IMR-90 (cell line): Measurements from ENCODE around the gene MTFR1L. TPM values are rescaled to one million over a fixed set of nuclear protein-coding genes. Genes with fewer than 3 reads are reported as not detected.

ENCODE experiments used
- ATAC-seq: fragments of 200-7000 bp; cut with Tn5 transposase; 2 replicates; pipeline ENCODE4 v1.9.1; 2020; ENCODE audit warnings: low read depth, mild to moderate bottlenecking, moderate library complexity
- BruUV-seq: library from RNA; stranded (reverse); fragments of 400-500 nt; replicated peaks from 2 replicates; lab custom pipeline; 2021; lab: Mats Ljungman, UMichigan
- CTCF ChIA-PET: fragments of 300-600 bp; formaldehyde crosslinking; extraction: SDS; loops from one replicate; lab custom pipeline; 2021; ENCODE audit warnings: antibody characterized with exemption; lab: Yijun Ruan, JAX
- POLR2A ChIA-PET: fragments of 300-600 bp; sonication (Branson Sonifier 250); formaldehyde crosslinking; loops from one replicate; lab custom pipeline; 2022; ENCODE audit warnings: antibody characterized with exemption; ENCODE audit not compliant: unreplicated experiment; lab: Charles Lee
- DNase-seq: peaks from one replicate; pipeline ENCODE4 v3.0.0; 2013
- H2AFZ ChIP-seq: replicated peaks from 2 replicates; pipeline ENCODE3; 2013; ENCODE audit warnings: low read length, mild to moderate bottlenecking; ENCODE audit not compliant: poor library complexity
- H2AK5ac ChIP-seq: 2 replicates; pipeline ENCODE4 v1.6.1; 2013; ENCODE audit warnings: low read depth, low read length, inconsistent platforms
- H2AK9ac ChIP-seq: replicated peaks from 2 replicates; pipeline ENCODE3; 2013; ENCODE audit warnings: mild to moderate bottlenecking, low read depth, low read length, moderate library complexity; ENCODE audit not compliant: poor library complexity
- H2BK120ac ChIP-seq: 2 replicates; pipeline ENCODE4 v1.6.1; 2013; ENCODE audit warnings: low read depth, low read length, inconsistent platforms
- H2BK15ac ChIP-seq: 3 replicates; pipeline ENCODE4 v1.6.1; 2013; ENCODE audit warnings: low read depth, low read length, inconsistent platforms
- H2BK20ac ChIP-seq: 2 replicates; pipeline ENCODE4 v1.6.1; 2013; ENCODE audit warnings: low read depth, mild to moderate bottlenecking, inconsistent platforms, low read length, moderate library complexity
- H2BK5ac ChIP-seq: 2 replicates; pipeline ENCODE4 v1.6.1; 2013; ENCODE audit warnings: mild to moderate bottlenecking, low read depth, low read length, inconsistent platforms; ENCODE audit not compliant: poor library complexity, severe bottlenecking
- H3K14ac ChIP-seq: replicated peaks from 2 replicates; pipeline ENCODE4 v1.6.1; 2013; ENCODE audit warnings: low read depth, low read length, inconsistent platforms
- H3K18ac ChIP-seq: 2 replicates; pipeline ENCODE4 v1.6.1; 2013; ENCODE audit warnings: low read depth, low read length, control low read depth
- H3K23ac ChIP-seq: 2 replicates; pipeline ENCODE4 v1.6.1; 2013; ENCODE audit warnings: low read depth, low read length, inconsistent platforms
- H3K27ac ChIP-seq: 2 replicates; pipeline ENCODE4 v1.5.1; 2013; ENCODE audit warnings: mild to moderate bottlenecking, control low read depth, low read length; ENCODE audit not compliant: insufficient read depth
- H3K27me3 ChIP-seq: 2 replicates; pipeline ENCODE4 v1.6.1; 2013; ENCODE audit warnings: low read length; ENCODE audit not compliant: control insufficient read depth, insufficient read depth
- H3K36me3 ChIP-seq: 2 replicates; pipeline ENCODE4 v1.6.1; 2013; ENCODE audit warnings: low read length, mixed read lengths; ENCODE audit not compliant: control insufficient read depth, insufficient read depth
- H3K4ac ChIP-seq: 2 replicates; pipeline ENCODE4 v1.6.1; 2013; ENCODE audit warnings: low read depth, low read length, inconsistent platforms
- H3K4me1 ChIP-seq: 2 replicates; pipeline ENCODE4 v1.6.1; 2013; ENCODE audit warnings: low read length, mixed read lengths; ENCODE audit not compliant: control insufficient read depth, insufficient read depth
- H3K4me2 ChIP-seq: 2 replicates; pipeline ENCODE4 v1.6.1; 2013; ENCODE audit warnings: low read depth, mild to moderate bottlenecking, control low read depth, low read length, moderate library complexity
- H3K4me3 ChIP-seq: 2 replicates; pipeline ENCODE4 v1.5.1; 2013; ENCODE audit warnings: low read depth, mild to moderate bottlenecking, control low read depth, low read length, moderate library complexity; ENCODE audit not compliant: insufficient read depth
- H3K56ac ChIP-seq: 2 replicates; pipeline ENCODE4 v1.6.1; 2013; ENCODE audit warnings: low read length, inconsistent platforms; ENCODE audit not compliant: insufficient read depth; ENCODE audit errors: extremely low read depth
- H3K79me1 ChIP-seq, 2 experiments: 2 replicates each; pipeline ENCODE4 v1.6.1; 2013; ENCODE audit warnings: low read length in 2 of 2, inconsistent platforms in 1 of 2, low read depth in 1 of 2
- H3K9ac ChIP-seq: 2 replicates; pipeline ENCODE4 v1.6.1; 2013; ENCODE audit warnings: low read depth, low read length, control low read depth
- H3K9me1 ChIP-seq: 2 replicates; pipeline ENCODE4 v1.6.1; 2013; ENCODE audit warnings: low read length, inconsistent platforms; ENCODE audit not compliant: insufficient read depth
- H3K9me3 ChIP-seq: 2 replicates; pipeline ENCODE4 v1.6.1; 2013; ENCODE audit warnings: low read length; ENCODE audit not compliant: control insufficient read depth, insufficient read depth
- H4K20me1 ChIP-seq: 2 replicates; pipeline ENCODE4 v1.6.1; 2013; ENCODE audit warnings: low read length, inconsistent platforms; ENCODE audit not compliant: insufficient read depth
- H4K5ac ChIP-seq: 2 replicates; pipeline ENCODE4 v1.6.1; 2013; ENCODE audit warnings: mild to moderate bottlenecking, low read depth, low read length, control low read depth
- H4K8ac ChIP-seq, 2 experiments: 2 replicates each; pipeline ENCODE4 v1.6.1; 2013; ENCODE audit warnings: low read depth in 2 of 2, low read length in 2 of 2, control low read depth in 1 of 2, inconsistent platforms in 1 of 2
- H4K91ac ChIP-seq: 2 replicates; pipeline ENCODE4 v1.6.1; 2013; ENCODE audit warnings: low read depth, low read length, inconsistent platforms; ENCODE audit not compliant: insufficient read depth
- BHLHE40 ChIP-seq: fragments of 150-350 bp; IDR thresholded peaks from 2 replicates; pipeline ENCODE4 v1.6.1; 2016; ENCODE audit warnings: mild to moderate bottlenecking, low read depth, low read length
- CHD1 ChIP-seq: IDR thresholded peaks from 2 replicates; pipeline ENCODE4 v1.6.1; 2012; ENCODE audit warnings: low read depth, low read length, improper control_type of control experiment
- ELK1 ChIP-seq: fragments of 150-350 bp; IDR thresholded peaks from 2 replicates; pipeline ENCODE4 v1.6.1; 2016; ENCODE audit warnings: low read depth, mild to moderate bottlenecking, low read length, moderate library complexity, borderline replicate concordance
- FOS ChIP-seq: fragments of 150-350 bp; IDR thresholded peaks from 2 replicates; pipeline ENCODE4 v1.6.1; 2016; ENCODE audit warnings: low read depth, low read length
- MAZ ChIP-seq: IDR thresholded peaks from 2 replicates; pipeline ENCODE4 v1.6.1; 2012; ENCODE audit warnings: low read depth, mild to moderate bottlenecking, low read length, improper control_type of control experiment, moderate library complexity, borderline replicate concordance
- NFE2L2 ChIP-seq: fragments of 150-350 bp; IDR thresholded peaks from 2 replicates; pipeline ENCODE4 v1.6.1; 2016; ENCODE audit warnings: low read depth, mild to moderate bottlenecking, low read length
- POLR2A ChIP-seq: IDR thresholded peaks from 2 replicates; pipeline ENCODE4 v1.6.1; 2012; ENCODE audit warnings: mild to moderate bottlenecking, low read depth, low read length
- RCOR1 ChIP-seq: IDR thresholded peaks from 2 replicates; pipeline ENCODE4 v1.6.1; 2012; ENCODE audit warnings: mild to moderate bottlenecking, low read length, improper control_type of control experiment; ENCODE audit not compliant: insufficient replicate concordance
- RFX5 ChIP-seq: IDR thresholded peaks from 2 replicates; pipeline ENCODE4 v1.8.0; 2012; ENCODE audit warnings: low read depth, mild to moderate bottlenecking, low read length, moderate library complexity
- SMC3 ChIP-seq: fragments of 150-350 bp; IDR thresholded peaks from 2 replicates; pipeline ENCODE4 v1.6.1; 2016; ENCODE audit warnings: low read depth, mild to moderate bottlenecking, antibody characterized with exemption, low read length, moderate library complexity
- USF2 ChIP-seq: fragments of 150-350 bp; IDR thresholded peaks from 2 replicates; pipeline ENCODE4 v1.6.1; 2017; ENCODE audit warnings: mild to moderate bottlenecking, antibody characterized with exemption, low read length, low read depth
- WGBS, 2 experiments: methylation state at CpG; one replicate each; pipeline versions ENCODE4 v1.1.5 to v1.1.7; 2013; ENCODE audit warnings: missing lambda C conversion rate in 2 of 2; ENCODE audit not compliant: insufficient read length in 1 of 2; ENCODE audit errors: extremely low coverage in 2 of 2; 5-methylcytosine and 5-hydroxymethylcytosine counted together
- dilution Hi-C: fragments of 300-500 bp; cut with HindIII; formaldehyde crosslinking; loops from one replicate; pipeline ENCODE4 v1.14.3; 2018; ENCODE audit warnings: low sequenced_read_pairs; ENCODE audit not compliant: unreplicated experiment
- in situ Hi-C: fragments of 300-500 bp; cut with MboI; formaldehyde crosslinking; loops from 3 replicates; pipeline ENCODE4 v1.14.3; 2019; ENCODE audit warnings: low sequenced_read_pairs, inconsistent platforms, mixed read lengths
- intact Hi-C: fragments of 100-400 bp; cut with micrococcal nuclease; formaldehyde crosslinking; loops from 2 replicates; pipeline ENCODE4 v1.10.0; 2022
- polyA plus RNA-seq, 3 experiments: library from polyadenylated mRNA; depleted of rRNA; stranded (reverse); fragments of >200 nt; gene quantifications; 2 replicates each; pipeline ENCODE4 v1.2.3, GENCODE V29; 2012; ENCODE audit warnings: low replicate concordance in 1 of 3
- total RNA-seq: library from RNA; depleted of rRNA; stranded (reverse); fragments of >200 nt; gene quantifications from 2 replicates; pipeline ENCODE4 v1.2.3, GENCODE V29; 2012
- TF ChIP-seq, protein P1 (sequence below): conservative IDR thresholded peaks from 2 replicates; pipeline ENCODE4 v1.5.1; 2012; ENCODE audit warnings: mild to moderate bottlenecking, low read depth, low read length, improper control_type of control experiment

Gene MTFR1L
- total and polyA plus RNA-seq, 2 of the 4 experiments (the other 2 are of a cell fraction): 69.1 to 69.7 TPM

DNA sequence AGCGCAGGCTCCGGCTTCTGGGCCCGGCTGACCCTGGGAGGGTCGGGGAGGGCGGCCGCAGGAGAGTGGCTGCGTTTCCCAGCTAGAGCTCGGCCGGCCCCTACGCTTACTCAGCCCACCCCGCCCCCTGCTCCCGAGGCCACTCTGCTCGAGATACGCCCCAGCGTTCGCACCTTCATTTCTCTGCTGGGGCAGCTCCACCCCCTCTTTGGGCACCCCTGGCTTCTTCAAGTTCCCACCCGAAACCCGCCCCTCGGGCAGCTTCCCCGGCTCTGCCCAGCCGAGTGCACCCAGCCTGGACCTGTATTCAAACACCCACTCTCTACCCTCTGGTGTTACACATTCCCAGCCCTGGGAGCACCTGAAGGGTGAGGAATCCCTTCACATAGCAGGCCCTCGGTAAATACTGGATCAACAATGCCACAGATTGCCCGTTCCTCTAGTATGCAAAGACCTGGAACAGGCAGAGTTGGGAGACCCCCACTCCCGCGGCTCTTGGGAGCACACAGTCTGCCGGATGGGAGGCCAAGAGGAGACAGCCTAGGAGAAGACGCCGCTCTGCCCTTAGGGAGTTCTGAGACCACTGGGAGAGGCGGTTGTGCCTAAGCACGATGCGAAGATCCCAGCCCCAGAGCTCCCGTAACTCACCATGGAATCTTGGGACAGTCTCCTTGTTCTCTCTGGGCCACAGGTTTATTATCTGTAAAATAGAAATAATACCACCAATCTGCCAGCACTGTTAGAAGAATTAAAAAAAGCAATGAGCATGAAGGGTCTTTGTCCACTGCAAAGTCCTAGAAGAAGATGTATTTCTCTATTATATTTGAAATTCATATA lies 56.3 kb downstream of the MTFR1L start:
- dilution Hi-C loops (no loop called here), intact Hi-C loops (no loop called here), in situ Hi-C loops (no loop called here)
- H3K27me3 ChIP-seq: no peaks in the 10 kb centered on the region
- peak overlapping the region; percentile 54 for H3K4me3 ChIP-seq
- peak overlapping the region; percentile 63 for H2BK120ac ChIP-seq
- POLR2A ChIA-PET: interaction anchor here (0.9 kb wide), 1 partner anchor 16 kb away, joined by 4 read pairs; no protein-coding TSS in a partner anchor
- no peaks in the 10 kb centered on the region for H3K9me3 ChIP-seq
- peak overlapping the region; percentile 64 for H3K4me2 ChIP-seq
- H3K36me3 ChIP-seq: no peaks in the 10 kb centered on the region
- 0 out of 2 replicates have a peak overlapping the region, but pooled peaks have one; percentile 36 for H2BK20ac ChIP-seq
- no peak overlapping the region; the same call in 2 of the 3 replicates for H2BK15ac ChIP-seq
- peaks cover 5% of the 10 kb centered on the region; the same call in 1 of the 2 replicates for H3K9me1 ChIP-seq
- 0 out of 2 replicates have a peak, but pooled peaks cover 3% of the 10 kb centered on the region for H4K20me1 ChIP-seq
- peaks cover 35 to 36% of the 10 kb centered on the region in 2 experiments for H3K79me1 ChIP-seq
- CTCF ChIA-PET: interaction anchor here (1.3 kb wide), 1 partner anchor 121 kb away, joined by 4 read pairs; the partner anchor contains the start of gene PAFAH2
- peak overlapping the region; percentile 93 for H2AK9ac ChIP-seq
- peak overlapping the region; percentile 96 for H4K5ac ChIP-seq
- H4K91ac ChIP-seq: peak overlapping the region; percentile 72
- peak overlapping the region; percentile 58 for H3K27ac ChIP-seq
- peak overlapping the region; percentile 68 for H3K14ac ChIP-seq
- H3K23ac ChIP-seq: peak overlapping the region; percentile 71; the same call in 1 of the 2 replicates
- no peak overlapping the region for H3K56ac ChIP-seq
- WGBS, 2 experiments: 7% methylated on average over 13 of the region's 32 CpGs; no CpG with 5 or more reads in 1 of the 2 experiments
- H3K9ac ChIP-seq: peak overlapping the region; percentile 54
- H2AFZ ChIP-seq: peak overlapping the region; percentile 96
- TF ChIP-seq MAZ (no peak), POLR2A (no peak), SMC3 (no peak), RFX5 (no peak), CHD1 (no peak), RCOR1 (no peak), BHLHE40 (no peak), FOS (no peak), USF2 (no peak), ELK1 (no peak), NFE2L2 (no peak)
- TF ChIP-seq, protein P1, sequence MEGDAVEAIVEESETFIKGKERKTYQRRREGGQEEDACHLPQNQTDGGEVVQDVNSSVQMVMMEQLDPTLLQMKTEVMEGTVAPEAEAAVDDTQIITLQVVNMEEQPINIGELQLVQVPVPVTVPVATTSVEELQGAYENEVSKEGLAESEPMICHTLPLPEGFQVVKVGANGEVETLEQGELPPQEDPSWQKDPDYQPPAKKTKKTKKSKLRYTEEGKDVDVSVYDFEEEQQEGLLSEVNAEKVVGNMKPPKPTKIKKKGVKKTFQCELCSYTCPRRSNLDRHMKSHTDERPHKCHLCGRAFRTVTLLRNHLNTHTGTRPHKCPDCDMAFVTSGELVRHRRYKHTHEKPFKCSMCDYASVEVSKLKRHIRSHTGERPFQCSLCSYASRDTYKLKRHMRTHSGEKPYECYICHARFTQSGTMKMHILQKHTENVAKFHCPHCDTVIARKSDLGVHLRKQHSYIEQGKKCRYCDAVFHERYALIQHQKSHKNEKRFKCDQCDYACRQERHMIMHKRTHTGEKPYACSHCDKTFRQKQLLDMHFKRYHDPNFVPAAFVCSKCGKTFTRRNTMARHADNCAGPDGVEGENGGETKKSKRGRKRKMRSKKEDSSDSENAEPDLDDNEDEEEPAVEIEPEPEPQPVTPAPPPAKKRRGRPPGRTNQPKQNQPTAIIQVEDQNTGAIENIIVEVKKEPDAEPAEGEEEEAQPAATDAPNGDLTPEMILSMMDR: no peak
- peak overlapping the region; percentile 14 for H2BK5ac ChIP-seq
- ATAC-seq (peak; percentile 69), DNase-seq (no peak)
- BruUV-seq: no TSS peak
- peaks cover 18% of the 10 kb centered on the region for H3K4me1 ChIP-seq
- H3K4ac ChIP-seq: peak overlapping the region; percentile 96
- peak overlapping the region; percentile 33 to 76; a peak in 3 of 4 replicates for H4K8ac ChIP-seq
- H2AK5ac ChIP-seq: peak overlapping the region; percentile 86
- peak overlapping the region; percentile 68; the same call in 1 of the 2 replicates for H3K18ac ChIP-seq
